ENCODE measurements around the gene ARHGAP9.

- TF ChIP-seq EZH2 (IDR thresholded peaks at IDR 0.05; ENCODE audit: borderline replicate concordance, low read depth, low read length, poor library complexity, severe bottlenecking), result no peak
- no peak for TF ChIP-seq CTCF (conservative IDR thresholded peaks at IDR 0.05; ENCODE audit: low read depth, low read length)
Observed at GRCh38 chr12:57435293-57435692, 44.4 kb downstream of the ARHGAP9 start.

Measured in A673 (cell line).